ENCODE results near the gene SUPT5H.
"Not testable (repeated sequence)": the region's sequence is repeated elsewhere in the genome, so short reads cannot be mapped to it uniquely, and the experiment has no call there.

The SUPT5H gene

GRCh38 chr19:39465956-39466747 lies 20.8 kb downstream of the SUPT5H start:
- DNase-seq (ENCODE audit: low spot score), result peak; percentile 38

- no peak for DNase-seq (ENCODE audit: low spot score)
These were observed 22.6 kb downstream of the SUPT5H start for GRCh38 chr19:39467941-39468340.

DNA sequence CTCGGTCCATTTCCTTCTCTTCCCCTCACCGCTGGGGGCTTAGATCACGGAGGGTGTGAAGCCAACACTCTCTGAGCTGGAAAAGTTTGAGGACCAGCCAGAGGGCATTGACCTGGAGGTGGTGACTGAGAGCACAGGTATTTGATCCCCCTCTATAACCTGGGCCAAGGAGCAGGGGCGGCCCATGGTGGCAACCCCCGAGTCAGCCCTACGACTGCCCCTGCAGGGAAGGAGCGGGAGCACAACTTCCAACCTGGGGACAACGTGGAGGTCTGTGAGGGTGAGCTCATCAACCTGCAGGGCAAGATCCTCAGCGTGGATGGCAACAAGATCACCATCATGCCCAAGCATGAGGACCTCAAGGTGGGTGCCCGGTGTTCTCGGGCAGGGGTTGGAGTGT lies 23.7 kb downstream of the SUPT5H start:
- DNase-seq (ENCODE audit: low spot score), result no peak

- no peak for DNase-seq (ENCODE audit: low spot score)
These were observed 24.2 kb downstream of the SUPT5H start for GRCh38 chr19:39469567-39469966.

- DNase-seq (ENCODE audit: low spot score), result no peak
These were observed 25.4 kb downstream of the SUPT5H start for GRCh38 chr19:39470724-39471339.

DNA sequence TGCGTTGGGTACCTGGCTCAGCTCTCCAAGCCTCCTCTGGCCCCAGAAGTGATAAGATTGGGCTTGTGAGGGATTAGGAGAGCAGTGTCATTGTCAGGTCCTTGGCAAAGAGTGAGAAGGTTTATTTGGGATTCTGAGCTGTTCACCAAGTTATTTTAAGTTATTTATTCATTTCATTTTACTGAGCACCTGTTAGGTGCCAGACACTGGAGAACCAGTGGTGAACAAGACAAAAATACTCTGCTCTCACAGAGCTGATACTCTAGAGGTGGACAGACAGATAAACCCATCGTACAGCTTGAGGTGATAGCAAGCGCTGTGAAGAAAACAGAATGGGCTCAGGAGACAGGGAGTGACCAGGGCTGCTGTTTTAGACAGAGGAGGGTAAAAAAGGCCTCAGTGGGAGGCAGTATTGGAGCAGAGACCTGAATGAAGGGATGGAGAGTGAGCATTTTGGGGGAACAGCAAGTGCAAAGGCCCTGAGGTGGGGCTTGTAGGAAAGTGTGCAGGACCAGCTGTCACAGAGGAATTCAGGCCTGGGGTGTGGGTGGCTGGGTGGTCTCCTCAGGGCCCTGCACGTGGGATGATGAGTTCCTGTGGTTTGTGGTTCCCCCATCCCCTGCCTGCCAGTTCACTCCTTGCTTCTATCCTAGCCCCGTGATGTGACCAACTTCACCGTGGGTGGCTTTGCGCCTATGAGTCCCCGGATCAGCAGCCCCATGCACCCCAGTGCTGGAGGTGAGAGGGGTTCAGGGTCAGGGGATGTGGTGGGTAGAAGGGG lies 26.6 kb downstream of the SUPT5H start:
- no peak for DNase-seq (ENCODE audit: low spot score)

DNA sequence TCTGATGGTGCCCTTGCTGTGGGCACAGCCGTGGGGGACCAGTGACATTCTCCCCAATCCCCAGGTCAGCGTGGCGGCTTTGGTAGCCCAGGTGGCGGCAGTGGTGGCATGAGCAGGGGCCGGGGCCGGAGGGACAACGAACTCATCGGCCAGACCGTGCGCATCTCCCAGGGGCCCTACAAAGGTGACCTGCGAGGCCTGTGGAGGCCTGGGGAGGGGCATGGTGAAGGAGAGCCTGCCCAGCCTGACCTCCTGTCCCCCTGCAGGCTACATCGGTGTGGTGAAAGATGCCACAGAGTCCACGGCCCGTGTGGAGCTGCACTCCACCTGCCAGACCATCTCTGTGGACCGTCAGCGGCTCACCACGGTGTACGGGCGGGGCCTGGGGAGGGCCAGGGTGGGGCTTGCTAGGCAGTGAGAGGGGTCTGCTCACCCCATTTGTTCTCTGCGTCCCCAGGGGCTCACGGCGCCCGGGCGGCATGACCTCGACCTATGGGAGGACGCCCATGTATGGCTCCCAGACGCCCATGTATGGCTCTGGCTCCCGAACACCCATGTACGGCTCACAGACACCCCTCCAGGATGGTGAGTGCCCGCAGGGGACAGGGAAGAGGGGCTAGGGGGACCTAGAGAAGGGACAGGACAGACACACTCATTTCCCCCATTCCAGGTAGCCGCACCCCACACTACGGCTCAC lies 27.5 kb downstream of the SUPT5H start:
- no peak for DNase-seq (ENCODE audit: low spot score)

GRCh38 chr19:39473443-39473960 lies 28.1 kb downstream of the SUPT5H start:
- no peak for DNase-seq (ENCODE audit: low spot score)

- no peak for DNase-seq (ENCODE audit: low spot score)
These were observed 28.8 kb downstream of the SUPT5H start for GRCh38 chr19:39474139-39474620.

GRCh38 chr19:39475748-39476147 lies 30.4 kb downstream of the SUPT5H start:
- DNase-seq (ENCODE audit: low spot score), result no peak

- DNase-seq (ENCODE audit: low spot score), result not testable (repeated sequence)
These were observed 34.0 kb downstream of the SUPT5H start for GRCh38 chr19:39479319-39479801.

DNA sequence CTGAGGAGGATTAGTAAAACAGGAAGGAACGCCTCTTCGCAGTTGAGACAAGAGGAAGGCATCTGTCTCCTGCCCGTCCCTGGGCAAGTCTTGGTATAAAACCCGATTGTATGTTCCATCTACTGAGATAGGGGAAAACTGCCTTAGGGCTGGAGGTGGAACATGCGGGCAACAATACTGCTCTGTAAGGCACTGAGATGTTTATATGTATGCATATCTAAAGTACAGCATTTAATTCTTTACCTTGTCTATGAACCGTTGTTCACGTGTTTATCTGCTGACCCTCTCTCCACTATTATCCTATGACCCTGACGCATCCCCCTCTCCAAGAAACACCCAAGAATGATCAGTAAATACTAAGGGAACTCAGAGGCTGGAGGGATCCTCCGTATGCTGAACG lies 34.5 kb downstream of the SUPT5H start:
- DNase-seq (ENCODE audit: low spot score), result no peak

DNA sequence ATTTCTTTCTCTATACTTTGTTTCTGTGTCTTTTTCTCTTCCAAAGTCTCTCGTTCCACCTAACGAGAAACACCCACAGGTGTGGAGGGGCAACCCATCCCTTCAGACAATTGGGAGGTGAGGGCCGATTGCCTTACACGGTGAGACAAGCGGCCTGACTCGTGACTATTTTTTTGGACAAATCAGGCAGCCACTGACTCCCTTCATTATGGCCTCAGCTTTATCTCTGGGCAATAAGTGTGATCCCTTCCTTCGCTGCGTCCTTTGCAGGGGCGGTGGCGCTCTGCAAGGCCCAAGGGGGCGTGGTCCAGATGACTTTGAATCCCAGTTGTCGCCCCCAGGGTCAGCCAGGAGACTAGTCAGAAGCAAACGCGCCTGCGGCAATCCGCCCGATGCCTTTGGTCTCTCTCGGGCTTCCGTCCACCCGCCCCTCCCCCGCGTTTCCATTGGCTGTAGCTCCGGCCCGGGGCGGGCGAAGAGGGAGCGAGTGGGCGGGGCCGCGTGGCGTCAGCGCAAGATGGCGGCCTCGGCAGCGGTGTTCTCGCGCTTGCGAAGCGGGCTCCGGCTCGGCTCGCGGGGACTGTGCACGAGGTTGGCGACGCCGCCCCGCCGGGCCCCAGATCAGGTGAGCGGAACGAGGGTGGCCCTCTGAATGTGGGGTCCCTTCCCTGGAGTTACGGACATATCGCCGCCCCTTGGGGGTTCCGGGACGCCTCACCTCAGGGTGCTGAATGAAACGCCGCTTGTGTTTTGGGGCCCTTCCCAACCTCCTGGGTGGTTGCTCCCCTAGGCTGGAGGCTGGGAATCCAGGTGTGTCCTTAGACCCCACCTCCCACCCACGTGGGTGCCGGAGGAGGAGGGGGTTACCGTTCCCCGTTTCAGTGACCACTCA lies 35.2 kb downstream of the SUPT5H start, which contains the start of gene TIMM50:
Gene TIMM50, plus strand, starts transcription at position 502 of the 892 bp plus-strand sequence. Its CDS starts 16 bp downstream, at position 518.
- peak; percentile 92 for DNase-seq (ENCODE audit: low spot score)

GRCh38 chr19:39481229-39481545 lies 35.8 kb downstream of the SUPT5H start:
- no peak for DNase-seq (ENCODE audit: low spot score)

GRCh38 chr19:39481676-39482075 lies 36.3 kb downstream of the SUPT5H start:
- DNase-seq (ENCODE audit: low spot score), result no peak

DNA sequence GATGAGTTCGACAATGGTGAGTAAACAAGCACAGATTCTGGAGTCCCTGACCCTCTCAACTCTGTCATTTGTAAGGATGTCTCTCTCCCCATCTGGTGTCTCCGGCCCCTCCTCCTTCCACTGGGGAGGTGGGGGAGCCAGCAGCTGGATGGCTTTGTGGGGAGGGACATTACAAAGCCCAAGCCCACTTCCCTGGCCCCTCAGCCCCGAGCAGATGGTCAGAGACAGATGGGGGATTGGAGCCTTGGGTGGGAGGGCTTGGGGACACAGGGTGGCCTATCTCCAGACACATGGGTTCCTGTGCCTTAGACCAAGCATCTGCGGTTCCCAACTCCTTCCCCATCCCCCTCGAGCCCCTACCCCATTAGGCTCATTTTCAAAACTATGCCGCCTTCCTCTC lies 37.8 kb downstream of the SUPT5H start:
- DNase-seq (ENCODE audit: low spot score), result no peak

DNA sequence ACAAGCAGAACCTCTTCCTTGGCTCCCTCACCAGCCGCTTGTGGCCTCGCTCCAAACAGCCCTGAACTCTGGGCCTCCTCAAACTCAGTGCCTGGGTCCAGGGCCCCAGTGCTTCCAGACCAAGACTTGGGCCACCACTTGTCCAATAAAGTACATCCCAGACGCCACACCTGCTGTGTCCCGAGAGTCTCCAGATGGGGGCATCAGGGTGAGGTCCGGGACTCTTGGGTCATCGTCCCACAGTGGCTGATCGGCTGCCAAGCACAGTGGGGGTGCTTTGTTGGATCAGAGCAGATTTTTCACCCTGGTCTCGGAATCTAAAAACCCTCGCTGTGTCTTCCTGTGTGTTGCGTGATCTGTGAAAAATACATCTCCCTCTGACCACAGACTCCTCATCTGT lies 44.4 kb downstream of the SUPT5H start:
- DNase-seq (ENCODE audit: low spot score), result no peak

DNA sequence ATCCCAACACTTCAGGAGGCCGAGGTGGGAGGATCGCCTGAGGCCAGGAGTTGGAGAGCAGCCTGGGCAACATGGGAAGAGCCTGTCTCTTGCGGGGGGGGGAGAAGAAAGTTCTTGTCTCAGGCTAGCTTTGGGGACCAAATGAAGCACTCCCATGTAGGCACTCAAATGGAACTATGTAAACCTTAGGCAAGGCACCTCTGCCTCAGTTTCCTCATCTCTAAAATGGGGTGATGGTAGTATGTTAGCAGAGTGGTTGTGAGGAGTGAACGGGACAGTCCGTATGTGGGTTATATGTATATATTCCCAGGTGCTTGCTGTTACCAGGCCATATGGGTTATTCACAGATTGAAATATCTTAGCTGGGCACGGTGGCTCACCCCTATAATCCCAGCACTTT lies 46.8 kb downstream of the SUPT5H start:
- no peak for DNase-seq (ENCODE audit: low spot score)

DNA sequence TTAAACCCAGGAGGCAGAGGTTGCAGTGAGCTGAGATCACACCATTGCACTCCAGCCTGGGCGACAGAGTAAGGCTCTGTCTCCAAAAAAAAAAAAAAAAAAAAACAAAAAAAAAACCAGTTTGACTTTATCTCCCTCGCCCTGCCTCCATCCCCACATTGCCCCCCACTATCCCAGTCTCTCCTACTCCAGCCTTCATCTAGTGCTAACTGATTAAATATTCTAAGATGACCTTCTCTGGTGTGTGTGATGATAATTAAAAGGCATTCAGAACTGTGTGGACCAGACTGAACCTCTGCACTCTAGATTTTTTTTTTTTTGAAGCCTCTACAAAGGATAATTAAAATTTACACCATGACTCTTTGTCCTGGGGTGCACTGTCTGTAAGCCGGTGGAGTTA lies 47.4 kb downstream of the SUPT5H start:
- DNase-seq (ENCODE audit: low spot score), result no peak

DNA sequence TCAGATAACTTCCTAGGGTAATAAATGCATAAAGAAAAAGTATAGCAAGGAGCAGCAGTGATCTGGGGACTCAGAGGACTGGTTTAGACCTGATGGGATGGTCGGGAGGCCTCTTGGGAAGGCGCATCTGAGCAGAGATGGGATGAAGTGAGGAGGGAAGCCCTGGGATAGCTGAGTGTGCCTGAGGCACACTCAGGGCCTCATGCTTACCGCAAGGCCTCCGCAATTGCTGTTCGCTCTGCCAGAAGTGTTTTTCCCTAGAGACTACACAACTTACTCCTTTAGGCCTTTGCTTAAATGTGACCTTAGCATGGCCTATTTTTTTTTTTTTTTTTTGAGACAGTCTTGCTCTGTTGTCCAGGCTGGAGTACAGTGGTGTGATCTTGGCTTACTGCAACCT lies 49.3 kb downstream of the SUPT5H start:
- DNase-seq (ENCODE audit: low spot score), result no peak

- DNase-seq (ENCODE audit: low spot score), result no peak
These were observed 50.7 kb downstream of the SUPT5H start for GRCh38 chr19:39496063-39496462.
